GM23338 (cell line): ENCODE results near the gene COL4A1. TPM values are rescaled to one million over a fixed set of nuclear protein-coding genes. Genes with fewer than 3 reads are reported as not detected.
A peak's percentile ranks its signal among the peaks of the same experiment; 100 is the strongest.

Experiments
- ATAC-seq: fragments of 200-7000 bp; cut with Tn5 transposase; 3 replicates; pipeline ENCODE4 v1.9.1; 2020
- DNase-seq: peaks from one replicate; pipeline ENCODE4 v3.0.0-alpha.2; 2015; ENCODE audit warnings: low spot score
- H2AFZ ChIP-seq: fragments of 200-600 bp; sonication (generic); 2 replicates; pipeline ENCODE4 v1.8.0; 2016; ENCODE audit warnings: antibody characterized with exemption, mild to moderate bottlenecking, moderate library complexity
- H3F3A ChIP-seq: fragments of 200-600 bp; sonication (generic); replicated peaks from 2 replicates; pipeline ENCODE4 v1.8.0; 2017; ENCODE audit warnings: antibody characterized with exemption, mixed run types, low read depth
- H3K27ac ChIP-seq: fragments of 200-600 bp; sonication (generic); 2 replicates; pipeline ENCODE4 v1.6.1; 2016; ENCODE audit warnings: low read depth
- H3K27me3 ChIP-seq: fragments of 200-600 bp; sonication (generic); 2 replicates; pipeline ENCODE4 v1.8.0; 2016; ENCODE audit warnings: mild to moderate bottlenecking, mixed run types, moderate library complexity; ENCODE audit not compliant: insufficient read depth
- H3K36me3 ChIP-seq: fragments of 200-600 bp; sonication (generic); 2 replicates; pipeline ENCODE4 v1.8.0; 2016; ENCODE audit warnings: mild to moderate bottlenecking; ENCODE audit not compliant: insufficient read depth
- H3K4me1 ChIP-seq: fragments of 200-600 bp; sonication (generic); 2 replicates; pipeline ENCODE4 v1.8.0; 2016; ENCODE audit warnings: mild to moderate bottlenecking, moderate library complexity; ENCODE audit not compliant: insufficient read depth
- H3K4me2 ChIP-seq: fragments of 200-600 bp; sonication (generic); 2 replicates; pipeline ENCODE4 v1.7.1; 2017; ENCODE audit warnings: mixed run types
- H3K4me3 ChIP-seq: fragments of 200-600 bp; sonication (generic); 2 replicates; pipeline ENCODE4 v1.6.1; 2016; ENCODE audit warnings: mixed run types
- H3K79me2 ChIP-seq: fragments of 200-600 bp; sonication (generic); replicated peaks from 2 replicates; pipeline ENCODE4 v1.8.0; 2017; ENCODE audit warnings: mild to moderate bottlenecking; ENCODE audit not compliant: insufficient read depth
- H3K9me2 ChIP-seq: fragments of 200-600 bp; sonication (generic); 2 replicates; pipeline ENCODE4 v1.8.0; 2017; ENCODE audit not compliant: insufficient read depth
- H4K20me1 ChIP-seq: fragments of 200-600 bp; sonication (generic); replicated peaks from 2 replicates; pipeline ENCODE4 v1.8.0; 2017; ENCODE audit warnings: mild to moderate bottlenecking; ENCODE audit not compliant: insufficient read depth
- H3K27ac Mint-ChIP-seq: 2 replicates; pipeline ENCODE4 v1.8.0; 2020; ENCODE audit warnings: inconsistent platforms, mild to moderate bottlenecking, moderate library complexity, mixed read lengths
- H3K27me3 Mint-ChIP-seq: 3 replicates; pipeline ENCODE4 v1.8.0; 2022; ENCODE audit warnings: low read depth, mild to moderate bottlenecking, moderate library complexity, mixed read lengths, inconsistent platforms; ENCODE audit not compliant: insufficient read depth, poor library complexity
- H3K36me3 Mint-ChIP-seq: 3 replicates; pipeline ENCODE4 v1.8.0; 2021; ENCODE audit warnings: low read depth, mild to moderate bottlenecking, inconsistent platforms, moderate library complexity, mixed read lengths
- H3K4me1 Mint-ChIP-seq: 3 replicates; pipeline ENCODE4 v1.8.0; 2020; ENCODE audit warnings: mild to moderate bottlenecking, inconsistent platforms, mixed read lengths
- H3K4me3 Mint-ChIP-seq: 3 replicates; pipeline ENCODE4 v1.8.0; 2021; ENCODE audit warnings: moderate library complexity, mild to moderate bottlenecking, inconsistent platforms, mixed read lengths
- H3K9me3 Mint-ChIP-seq: 3 replicates; pipeline ENCODE4 v1.8.0; 2020; ENCODE audit warnings: moderate library complexity, mild to moderate bottlenecking, inconsistent platforms, mixed read lengths
- CTCF ChIP-seq, 2 experiments: fragments of 200-600 bp in 1 of 2; sonication (generic) in 1 of 2; conservative IDR thresholded peaks; 2 replicates each; pipeline versions ENCODE4 v1.5.1 to v1.6.1; 2016 to 2017; ENCODE audit warnings: antibody characterized with exemption in 2 of 2, low read depth in 2 of 2, mild to moderate bottlenecking in 2 of 2, moderate library complexity in 1 of 2
- EZH2 ChIP-seq: fragments of 200-600 bp; sonication (generic); IDR thresholded peaks from one replicate; pipeline ENCODE4 v1.8.0; 2017; ENCODE audit warnings: antibody characterized with exemption, mild to moderate bottlenecking, low read depth; ENCODE audit not compliant: unreplicated experiment
- ZNF331 ChIP-seq: fragments of 250-450 bp; sonication (Bioruptor Pico); IDR thresholded peaks from 2 replicates; pipeline ENCODE4 v1.5.0; 2020; ENCODE audit warnings: low read depth, mild to moderate bottlenecking, moderate library complexity
- polyA plus RNA-seq: library from polyadenylated mRNA; unstranded; fragments of >200 nt; fragmentation: Nextera tagmentation; extraction: Ambion mirVana; gene quantifications from 2 replicates; pipeline ENCODE4 v1.2.1, GENCODE V29; 2016
- total RNA-seq: library from RNA; depleted of rRNA; stranded (reverse); fragments of >200 nt; shearing (Covaris generic); gene quantifications from 2 replicates; pipeline ENCODE4 v1.2.3, GENCODE V29; 2014
- TF ChIP-seq, protein P1 (sequence below): IDR thresholded peaks from one replicate; pipeline ENCODE4 v1.6.1; 2018; ENCODE audit warnings: antibody characterized with exemption; ENCODE audit not compliant: unreplicated experiment

The COL4A1 gene
- total and polyA plus RNA-seq, 2 experiments from 2014 or later = 39.1 to 110 TPM

GRCh38 chr13:110232756-110233155 lies 74.2 kb downstream of the COL4A1 start:
- Histone ChIP-seq H2AFZ (no peak overlapping the region), H3K27me3 (no peaks in the 10 kb centered on the region), H3K27ac (0 out of 2 replicates have a peak overlapping the region, but pooled peaks have one; percentile 14), H3K4me3 (no peak overlapping the region), H4K20me1 (no peaks in the 10 kb centered on the region; the same call in 1 of the 2 replicates), H3K9me2 (no peaks in the 10 kb centered on the region), H3K4me2 (no peak overlapping the region), H3F3A (no peaks in the 10 kb centered on the region), H3K4me1 (no peaks in the 10 kb centered on the region), H3K79me2 (no peaks in the 10 kb centered on the region), H3K36me3 (no peaks in the 10 kb centered on the region)
- no peak for TF ChIP-seq ZNF331 (CRISPR knock-in tag)
- TF ChIP-seq EZH2 = no peak
- TF ChIP-seq CTCF (conservative IDR thresholded peaks at IDR 0.05; ENCODE audit: low read depth in 2 of 2) = no peak
- H3K27me3 Mint-ChIP-seq = peaks cover 8% of the 10 kb centered on the region
- no peaks in the 10 kb centered on the region for H3K9me3 Mint-ChIP-seq
- H3K4me3 Mint-ChIP-seq = no peak overlapping the region
- no peak overlapping the region for H3K27ac Mint-ChIP-seq
- ATAC-seq (no peak), DNase-seq (no peak)
- H3K36me3 Mint-ChIP-seq = no peaks in the 10 kb centered on the region
- H3K4me1 Mint-ChIP-seq = peaks cover 24% of the 10 kb centered on the region

DNA sequence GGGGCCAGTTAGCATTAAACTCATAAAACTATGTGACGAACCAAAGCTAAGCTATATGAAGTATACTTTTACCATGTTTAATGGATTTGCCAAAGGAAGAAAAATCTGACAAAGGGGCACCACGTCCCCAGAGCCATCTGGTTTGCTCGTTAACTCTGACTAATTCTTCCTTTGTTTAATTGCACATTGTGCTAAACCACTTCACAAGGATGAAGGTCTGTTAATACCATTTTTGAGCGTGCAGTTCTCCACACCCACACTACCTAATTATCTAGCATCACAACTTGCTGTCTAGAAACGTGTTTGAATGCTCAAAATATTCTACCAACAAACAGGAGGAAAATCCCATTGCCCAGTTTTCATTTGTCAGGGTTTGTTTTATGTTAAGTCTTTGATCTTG lies 74.8 kb downstream of the COL4A1 start:
- H3K27me3 ChIP-seq = no peaks in the 10 kb centered on the region
- no peaks in the 10 kb centered on the region for H3F3A ChIP-seq
- Mint-ChIP-seq H3K27me3 (peaks cover 8% of the 10 kb centered on the region), H3K4me3 (no peak overlapping the region), H3K4me1 (peaks cover 24% of the 10 kb centered on the region), H3K27ac (no peak overlapping the region), H3K9me3 (no peaks in the 10 kb centered on the region), H3K36me3 (no peaks in the 10 kb centered on the region)
- H3K4me1 ChIP-seq = no peaks in the 10 kb centered on the region
- TF ChIP-seq, protein P1, sequence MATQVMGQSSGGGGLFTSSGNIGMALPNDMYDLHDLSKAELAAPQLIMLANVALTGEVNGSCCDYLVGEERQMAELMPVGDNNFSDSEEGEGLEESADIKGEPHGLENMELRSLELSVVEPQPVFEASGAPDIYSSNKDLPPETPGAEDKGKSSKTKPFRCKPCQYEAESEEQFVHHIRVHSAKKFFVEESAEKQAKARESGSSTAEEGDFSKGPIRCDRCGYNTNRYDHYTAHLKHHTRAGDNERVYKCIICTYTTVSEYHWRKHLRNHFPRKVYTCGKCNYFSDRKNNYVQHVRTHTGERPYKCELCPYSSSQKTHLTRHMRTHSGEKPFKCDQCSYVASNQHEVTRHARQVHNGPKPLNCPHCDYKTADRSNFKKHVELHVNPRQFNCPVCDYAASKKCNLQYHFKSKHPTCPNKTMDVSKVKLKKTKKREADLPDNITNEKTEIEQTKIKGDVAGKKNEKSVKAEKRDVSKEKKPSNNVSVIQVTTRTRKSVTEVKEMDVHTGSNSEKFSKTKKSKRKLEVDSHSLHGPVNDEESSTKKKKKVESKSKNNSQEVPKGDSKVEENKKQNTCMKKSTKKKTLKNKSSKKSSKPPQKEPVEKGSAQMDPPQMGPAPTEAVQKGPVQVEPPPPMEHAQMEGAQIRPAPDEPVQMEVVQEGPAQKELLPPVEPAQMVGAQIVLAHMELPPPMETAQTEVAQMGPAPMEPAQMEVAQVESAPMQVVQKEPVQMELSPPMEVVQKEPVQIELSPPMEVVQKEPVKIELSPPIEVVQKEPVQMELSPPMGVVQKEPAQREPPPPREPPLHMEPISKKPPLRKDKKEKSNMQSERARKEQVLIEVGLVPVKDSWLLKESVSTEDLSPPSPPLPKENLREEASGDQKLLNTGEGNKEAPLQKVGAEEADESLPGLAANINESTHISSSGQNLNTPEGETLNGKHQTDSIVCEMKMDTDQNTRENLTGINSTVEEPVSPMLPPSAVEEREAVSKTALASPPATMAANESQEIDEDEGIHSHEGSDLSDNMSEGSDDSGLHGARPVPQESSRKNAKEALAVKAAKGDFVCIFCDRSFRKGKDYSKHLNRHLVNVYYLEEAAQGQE = no peak
- no peak for ATAC-seq
- no peaks in the 10 kb centered on the region for H3K9me2 ChIP-seq
- H3K4me3 ChIP-seq = no peak overlapping the region
- H3K27ac ChIP-seq = no peak overlapping the region
- H4K20me1 ChIP-seq = no peaks in the 10 kb centered on the region
- H3K4me2 ChIP-seq = no peak overlapping the region
- no peak overlapping the region for H2AFZ ChIP-seq
- no peaks in the 10 kb centered on the region for H3K36me3 ChIP-seq
- H3K79me2 ChIP-seq = no peaks in the 10 kb centered on the region
- no peak for DNase-seq
